ENCODE data around the gene ZIC2. TPM values are rescaled to one million over a fixed set of nuclear protein-coding genes. Genes with fewer than 3 reads are reported as not detected.
"Not testable (repeated sequence)": the region's sequence is repeated elsewhere in the genome, so short reads cannot be mapped to it uniquely, and the experiment has no call there.

The ZIC2 gene
- not detected for total RNA-seq
- long read RNA-seq = 0 reads

- no peak for DNase-seq (ENCODE audit: low spot score)
- intact Hi-C loops (cut with DNase I) = loop anchor here (5.0 to 10.0 kb wide), 2 partner anchors 324 to 533 kb away; no protein-coding TSS in a partner anchor
These were observed at the start of gene ZIC2 for GRCh38 chr13:99981735-99982035. Gene ZIC2, plus strand, starts transcription at chr13:99981784. Its CDS starts 281 bp downstream, at chr13:99982065.

- DNase-seq (ENCODE audit: low spot score) = no peak
- intact Hi-C loops (cut with DNase I) = no loop called here
These were observed 48.7 kb upstream of the ZIC2 start for GRCh38 chr13:99932912-99933311.

GRCh38 chr13:99935772-99936171 is 45.8 kb upstream of the ZIC2 start:
- no peak for DNase-seq (ENCODE audit: low spot score)
- intact Hi-C loops (cut with DNase I) = no loop called here

DNA sequence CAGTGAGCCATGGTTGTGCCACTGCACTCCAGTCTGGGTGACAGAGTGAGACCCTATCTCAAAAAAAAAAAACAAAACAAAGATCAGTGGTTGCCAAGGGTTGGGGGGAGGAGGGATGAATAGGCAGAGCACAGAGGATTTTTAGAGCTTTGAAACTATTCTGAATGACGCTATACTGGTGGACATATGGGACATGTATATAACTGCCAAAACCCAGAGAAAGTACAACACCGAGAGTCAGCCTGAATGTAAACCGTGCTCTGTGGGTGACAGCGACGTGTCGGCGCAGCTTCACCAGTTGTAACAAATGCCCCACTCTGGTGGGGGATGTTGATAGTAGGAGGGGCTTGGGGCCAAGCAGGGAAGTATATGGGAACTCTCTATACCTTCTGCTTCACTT is 42.9 kb upstream of the ZIC2 start:
- intact Hi-C loops (cut with DNase I) = no loop called here
- DNase-seq (ENCODE audit: low spot score) = no peak

GRCh38 chr13:99941086-99941485 is 40.5 kb upstream of the ZIC2 start:
- intact Hi-C loops (cut with DNase I) = no loop called here

DNA sequence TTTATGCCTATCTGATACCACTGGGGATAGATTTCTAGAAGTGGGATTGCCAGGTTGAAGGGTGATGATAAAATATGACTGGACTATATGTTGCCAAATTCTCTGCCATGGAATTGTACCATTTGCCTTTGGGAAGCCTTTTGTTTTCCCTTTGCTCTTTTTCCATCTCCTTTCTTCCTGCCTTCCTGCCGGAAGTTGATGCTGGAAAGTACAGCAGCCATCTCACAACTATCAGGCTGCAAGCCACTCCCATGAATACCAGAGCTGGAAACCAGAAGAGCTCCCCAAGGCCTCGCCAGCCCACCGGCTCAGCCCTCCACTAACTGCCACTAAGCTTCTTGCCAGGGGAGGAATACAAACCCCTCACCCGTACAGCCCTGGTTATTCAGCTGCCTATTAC is 39.7 kb upstream of the ZIC2 start:
- no peak for DNase-seq (ENCODE audit: low spot score)
- intact Hi-C loops (cut with DNase I) = no loop called here

More at GRCh38 chr13:99941086-99941485, 40.5 kb upstream of the ZIC2 start:
- no peak for DNase-seq (ENCODE audit: low spot score)

DNA sequence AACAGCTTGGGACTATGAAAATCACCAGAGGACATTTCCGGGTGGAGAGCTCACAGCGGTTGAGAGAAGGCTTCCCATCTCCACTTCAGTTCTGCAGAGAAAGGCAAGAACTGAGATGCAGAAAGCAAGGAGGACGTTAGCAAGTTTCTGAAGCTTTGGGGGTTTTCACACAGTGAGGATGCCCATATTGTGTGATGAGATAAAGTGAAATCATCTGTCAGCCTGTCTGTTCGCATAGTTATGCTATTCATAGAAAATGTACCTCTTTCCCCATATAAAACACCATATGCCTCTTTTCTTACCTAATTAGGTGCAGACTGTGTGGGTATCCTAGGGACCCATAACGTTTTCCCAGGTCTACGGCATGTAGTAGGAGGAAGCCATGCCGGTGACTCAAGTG is 37.5 kb upstream of the ZIC2 start:
- intact Hi-C loops (cut with DNase I) = no loop called here
- DNase-seq (ENCODE audit: low spot score) = no peak

DNA sequence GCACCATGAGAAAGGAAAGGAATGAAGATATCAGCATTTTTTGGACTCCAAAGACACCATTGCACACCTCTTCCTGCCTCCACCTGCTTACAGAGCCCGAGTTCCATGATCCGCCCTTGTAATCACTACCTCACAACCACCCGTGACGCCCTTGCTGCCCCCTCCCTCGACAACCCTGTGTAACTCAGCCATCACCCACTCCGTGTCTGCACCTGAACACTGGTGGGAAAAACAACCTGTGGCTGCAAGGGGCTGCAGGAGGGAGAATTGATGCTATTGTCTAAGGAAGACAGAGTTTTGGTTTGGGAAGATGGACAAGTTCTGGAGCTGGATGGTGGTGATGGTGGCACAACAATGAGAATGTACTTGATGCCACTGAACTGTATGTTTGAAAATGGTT is 37.0 kb upstream of the ZIC2 start:
- no peak for DNase-seq (ENCODE audit: low spot score)
- intact Hi-C loops (cut with DNase I) = no loop called here

DNA sequence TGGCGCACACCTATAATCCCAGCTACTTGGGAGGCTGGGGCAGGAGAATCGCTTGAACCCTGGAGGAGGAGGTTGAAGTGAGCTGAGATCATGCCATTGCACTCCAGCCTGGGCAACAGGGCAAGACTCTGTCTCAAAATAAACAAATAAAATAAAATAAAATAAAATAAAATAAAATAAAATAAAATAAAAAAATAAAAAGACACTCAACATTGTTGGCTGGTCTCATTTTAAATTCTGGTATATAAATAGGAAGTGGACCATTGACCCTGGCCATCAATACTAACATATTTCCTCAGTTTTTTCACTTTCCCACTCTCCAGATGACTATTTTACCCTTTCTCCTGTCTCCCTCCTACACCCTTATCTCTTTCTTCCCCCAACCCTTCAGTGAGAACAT is 36.1 kb upstream of the ZIC2 start:
- intact Hi-C loops (cut with DNase I); DNase-seq (ENCODE audit: low spot score): not testable (repeated sequence)

GRCh38 chr13:99947666-99948065 is 33.9 kb upstream of the ZIC2 start:
- no peak for DNase-seq (ENCODE audit: low spot score)
- intact Hi-C loops (cut with DNase I) = no loop called here

DNA sequence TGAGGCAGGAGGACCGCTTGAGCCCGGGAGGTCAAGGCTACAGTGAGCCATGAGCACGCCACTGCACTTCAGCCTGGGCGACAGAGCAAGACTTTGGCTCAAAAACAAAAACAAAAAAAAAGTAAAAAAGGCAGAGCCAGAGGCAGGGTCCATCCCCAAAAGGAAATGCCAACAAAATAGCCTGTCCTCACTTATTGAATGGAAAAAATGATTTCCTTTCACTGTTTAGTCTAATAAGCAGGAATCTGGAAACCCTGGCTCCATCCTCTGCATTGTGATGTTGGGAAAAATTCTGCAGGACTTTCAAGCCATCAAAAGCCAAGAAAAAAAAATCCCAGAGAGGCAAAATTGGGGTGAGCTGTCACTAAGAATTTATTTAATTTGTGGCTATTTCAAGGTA is 33.2 kb upstream of the ZIC2 start:
- intact Hi-C loops (cut with DNase I) = no loop called here
- no peak for DNase-seq (ENCODE audit: low spot score)

DNA sequence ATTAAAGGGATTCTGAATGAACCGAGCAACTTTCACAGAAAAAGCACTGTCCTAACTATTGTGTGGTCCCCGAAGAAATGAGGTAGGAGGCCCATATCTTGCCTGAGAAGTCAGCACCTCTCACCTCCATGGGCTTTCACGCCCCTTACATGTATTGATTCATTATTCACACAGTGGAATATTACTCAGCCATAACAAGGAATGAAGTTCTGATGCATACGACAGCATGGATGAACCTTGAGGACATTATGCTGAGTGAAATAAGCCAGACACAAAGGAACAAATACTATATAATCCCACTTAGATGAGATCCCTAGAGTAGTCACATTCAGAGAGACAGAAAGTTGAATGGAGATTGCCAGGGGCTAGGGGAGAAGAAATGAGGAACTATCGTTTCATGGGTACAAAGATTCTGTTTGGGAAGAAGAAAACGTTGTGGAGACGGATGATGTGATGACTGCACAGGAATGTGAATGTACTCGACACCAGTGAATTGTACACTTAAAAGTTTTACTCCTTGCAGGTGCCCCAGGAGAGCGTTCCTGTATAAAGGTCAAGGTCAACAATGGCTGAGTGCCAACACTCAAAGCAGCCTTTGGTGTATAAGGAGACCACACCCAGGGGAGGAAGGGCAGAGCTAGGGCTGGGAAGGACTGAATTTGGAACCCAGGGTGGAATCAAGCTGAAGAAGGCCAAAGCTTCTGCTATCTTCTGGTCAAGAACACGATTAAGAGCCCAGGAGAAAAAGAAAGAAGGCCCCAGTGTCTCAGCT is 32.5 kb upstream of the ZIC2 start:
- intact Hi-C loops (cut with DNase I) = no loop called here

GRCh38 chr13:99949679-99950413 is 31.7 kb upstream of the ZIC2 start:
- no peak for DNase-seq (ENCODE audit: low spot score)
- intact Hi-C loops (cut with DNase I) = no loop called here

More for the DNA sequence above, 32.5 kb upstream of the ZIC2 start:
- no peak for DNase-seq (ENCODE audit: low spot score)

- intact Hi-C loops (cut with DNase I) = not testable (repeated sequence)
These were observed 29.9 kb upstream of the ZIC2 start for GRCh38 chr13:99951666-99952065.

GRCh38 chr13:99953138-99953755 is 28.3 kb upstream of the ZIC2 start:
- intact Hi-C loops (cut with DNase I) = no loop called here
- no peak for DNase-seq (ENCODE audit: low spot score)

More at GRCh38 chr13:99951666-99952065, 29.9 kb upstream of the ZIC2 start:
- not testable (repeated sequence) for DNase-seq (ENCODE audit: low spot score)

DNA sequence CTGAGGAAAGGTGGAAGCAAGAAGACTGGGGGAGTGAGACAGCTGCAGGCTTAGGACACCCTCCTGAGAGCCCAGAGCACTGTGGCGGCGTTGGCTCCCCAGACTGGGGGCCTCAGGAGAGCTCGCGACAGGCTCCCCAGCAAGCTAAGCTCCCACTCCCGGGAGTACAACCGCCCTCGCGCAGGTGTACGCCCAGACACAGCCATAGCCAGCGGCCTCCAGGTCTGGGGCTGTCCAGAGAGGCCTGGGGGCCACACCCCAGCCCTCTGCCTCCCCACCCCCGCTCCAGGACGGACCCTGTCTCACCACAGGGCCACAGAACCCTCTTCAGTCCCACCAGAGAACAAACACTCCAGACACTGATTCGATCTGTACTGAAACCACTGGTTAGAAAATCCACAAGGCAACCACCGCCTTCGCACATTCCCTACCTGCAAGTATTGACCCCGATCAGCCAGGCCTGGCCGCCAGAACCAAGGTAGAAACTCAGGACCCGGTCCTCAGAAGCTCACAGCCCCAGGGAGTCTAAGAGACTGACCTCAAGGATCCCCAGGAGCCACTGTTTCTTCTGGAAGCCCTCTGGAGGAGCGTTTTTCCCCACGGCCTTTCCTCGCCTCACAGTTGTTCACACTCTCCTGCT is 26.4 kb upstream of the ZIC2 start:
- intact Hi-C loops (cut with DNase I) = loop anchor here (5.0 kb wide), 1 partner anchor 37 kb away; no protein-coding TSS in a partner anchor
- no peak for DNase-seq (ENCODE audit: low spot score)

DNA sequence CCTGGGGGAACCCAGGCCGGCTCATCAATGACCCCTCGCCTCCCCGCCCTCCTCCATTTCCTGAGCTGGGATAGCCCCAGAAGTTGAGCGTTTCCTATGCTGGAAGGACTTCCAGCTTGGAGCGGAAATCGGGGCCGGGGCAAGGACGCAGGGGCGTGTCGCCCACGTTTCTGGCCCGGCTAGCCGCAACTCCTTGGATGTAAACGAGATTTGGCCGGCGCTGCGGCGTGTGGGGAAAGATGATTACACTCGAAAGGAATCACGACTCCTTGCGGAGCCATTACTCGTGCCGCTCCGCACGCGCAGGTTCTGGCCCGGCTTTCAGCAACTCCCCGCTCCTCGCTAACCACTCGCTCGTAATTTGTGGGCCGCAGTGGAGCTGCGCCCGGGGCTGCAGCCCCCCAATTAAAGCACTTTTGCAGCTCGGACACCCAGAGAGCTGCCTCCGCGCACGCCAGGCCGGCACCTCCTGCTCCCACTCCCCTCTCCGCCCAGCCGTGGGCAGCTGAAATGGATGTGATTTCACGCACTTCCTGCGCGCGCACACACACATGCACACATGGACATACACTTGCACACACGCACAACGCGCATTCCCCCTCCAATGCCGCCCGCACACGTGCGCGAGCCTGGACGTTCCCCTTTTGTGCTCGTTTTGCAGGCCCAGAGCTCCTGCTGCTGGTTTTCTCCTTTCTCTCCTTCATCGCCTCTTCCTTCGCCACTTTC is 25.7 kb upstream of the ZIC2 start:
- intact Hi-C loops (cut with DNase I) = loop anchor here (5.0 kb wide), 1 partner anchor 36 kb away; no protein-coding TSS in a partner anchor
- no peak for DNase-seq (ENCODE audit: low spot score)

- no peak for DNase-seq (ENCODE audit: low spot score)
- intact Hi-C loops (cut with DNase I) = loop anchor here (5.0 kb wide), 1 partner anchor 36 kb away; no protein-coding TSS in a partner anchor
These were observed 24.9 kb upstream of the ZIC2 start for GRCh38 chr13:99956473-99957349.

All from cardiac septum (tissue), 1 donor.